MCF 10A (cell line): ENCODE data around the gene ST7. TPM values are rescaled to one million over a fixed set of nuclear protein-coding genes. Genes with fewer than 3 reads are reported as not detected.

Source experiments
- BruUV-seq: library from RNA; stranded (reverse); fragments of 400-500 nt; replicated peaks from 2 replicates; lab custom pipeline; 2021; lab: Mats Ljungman, UMichigan
- CTCF ChIA-PET: fragments of 300-600 bp; sonication (Branson Sonifier 250); formaldehyde crosslinking; extraction: SDS; loops from one replicate; lab custom pipeline; 2021; ENCODE audit warnings: antibody characterized with exemption, inconsistent platforms; lab: Yijun Ruan, JAX
- POLR2A ChIA-PET: fragments of 300-600, 350-650 bp; sonication (Branson Sonifier 250); formaldehyde crosslinking; extraction: SDS; loops from one replicate; lab custom pipeline; 2020; ENCODE audit warnings: antibody characterized with exemption, inconsistent platforms; lab: Yijun Ruan, JAX
- DNase-seq: peaks from one replicate; pipeline ENCODE4 v3.0.0-alpha.2; 2018; ENCODE audit not compliant: unreplicated experiment
- H3K27ac Mint-ChIP-seq: one replicate; pipeline ENCODE4 v1.8.0; 2022; ENCODE audit warnings: mild to moderate bottlenecking, low read depth, mixed read lengths; ENCODE audit not compliant: unreplicated experiment
- H3K27me3 Mint-ChIP-seq: one replicate; pipeline ENCODE4 v1.8.0; 2022; ENCODE audit warnings: mixed read lengths; ENCODE audit not compliant: insufficient read depth, unreplicated experiment
- H3K36me3 Mint-ChIP-seq: one replicate; pipeline ENCODE4 v1.8.0; 2022; ENCODE audit warnings: mild to moderate bottlenecking, moderate library complexity, mixed read lengths; ENCODE audit not compliant: insufficient read depth, unreplicated experiment
- H3K4me1 Mint-ChIP-seq: one replicate; pipeline ENCODE4 v1.8.0; 2022; ENCODE audit warnings: mixed read lengths; ENCODE audit not compliant: insufficient read depth, unreplicated experiment
- H3K4me3 Mint-ChIP-seq: one replicate; pipeline ENCODE4 v1.8.0; 2022; ENCODE audit warnings: mild to moderate bottlenecking, moderate library complexity, mixed read lengths; ENCODE audit not compliant: unreplicated experiment
- H3K9me3 Mint-ChIP-seq: one replicate; pipeline ENCODE4 v1.8.0; 2022; ENCODE audit warnings: mixed read lengths; ENCODE audit not compliant: unreplicated experiment
- CTCF ChIP-seq: fragments of 200-600 bp; IDR thresholded peaks from one replicate; pipeline ENCODE4 v1.8.0; 2022; ENCODE audit warnings: antibody characterized with exemption, mild to moderate bottlenecking; ENCODE audit not compliant: unreplicated experiment
- intact Hi-C: fragments of 100-400 bp; cut with micrococcal nuclease; formaldehyde crosslinking; loops from 2 replicates; pipeline ENCODE4 v1.14.1; 2022
- total RNA-seq: library from RNA; stranded (reverse); gene quantifications from 2 replicates; pipeline ENCODE4 v1.2.3, GENCODE V29; 2022

The ST7 gene
- total RNA-seq, 1 experiment from 2014 or later = 18.5 TPM

DNA sequence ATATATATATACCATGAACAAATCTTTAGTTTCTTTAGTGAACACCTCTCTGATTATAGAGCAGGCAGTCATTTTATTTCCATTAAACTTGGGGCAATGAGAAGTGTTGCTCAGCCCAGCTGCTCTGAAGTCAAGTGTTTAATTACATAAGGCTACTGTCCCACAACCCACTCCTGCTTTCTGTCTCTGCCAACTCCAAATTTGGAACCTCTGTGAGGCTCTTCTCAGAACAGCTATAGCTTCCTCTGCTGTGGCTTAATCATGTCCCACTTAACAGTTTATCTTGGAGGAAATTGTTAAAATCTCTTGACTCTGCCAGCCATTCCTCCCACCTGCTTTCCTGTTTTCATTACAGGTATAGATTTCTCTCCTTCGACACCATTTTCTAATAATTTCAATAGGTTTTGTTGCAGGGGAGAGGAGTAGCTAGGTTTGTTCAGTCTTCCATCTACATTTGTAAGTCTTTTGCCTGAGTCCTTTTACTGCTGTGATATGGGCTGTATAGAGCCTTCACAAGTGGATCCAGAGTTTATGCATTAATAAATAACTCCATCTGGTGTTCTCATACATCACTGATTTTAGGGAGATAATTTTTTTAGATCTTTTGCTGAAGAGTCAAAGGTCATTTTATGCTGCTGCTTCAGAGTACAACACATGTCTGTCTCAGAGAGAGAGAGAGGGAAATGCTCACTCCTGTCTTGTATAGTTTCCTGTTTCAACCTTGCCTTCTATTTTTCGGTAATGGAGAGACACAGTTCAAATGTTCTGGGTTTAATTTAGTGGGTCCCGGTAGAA, 199.1 kb downstream of the ST7 start:
- no peaks in the 10 kb centered on the region for H3K27me3 Mint-ChIP-seq
- BruUV-seq = no TSS peak
- H3K4me1 Mint-ChIP-seq = no peaks in the 10 kb centered on the region
- no peak overlapping the region for H3K4me3 Mint-ChIP-seq
- H3K27ac Mint-ChIP-seq = no peak overlapping the region
- ChIA-PET CTCF (interaction anchor here (1.2 to 1.5 kb wide), 2 partner anchors 20 to 26 kb away, joined by 3 read pairs; no protein-coding TSS in a partner anchor), POLR2A (no interaction called here)
- TF ChIP-seq CTCF = no peak
- DNase-seq = no peak
- H3K36me3 Mint-ChIP-seq = no peaks in the 10 kb centered on the region
- intact Hi-C loops = no loop called here
- no peaks in the 10 kb centered on the region for H3K9me3 Mint-ChIP-seq

DNA sequence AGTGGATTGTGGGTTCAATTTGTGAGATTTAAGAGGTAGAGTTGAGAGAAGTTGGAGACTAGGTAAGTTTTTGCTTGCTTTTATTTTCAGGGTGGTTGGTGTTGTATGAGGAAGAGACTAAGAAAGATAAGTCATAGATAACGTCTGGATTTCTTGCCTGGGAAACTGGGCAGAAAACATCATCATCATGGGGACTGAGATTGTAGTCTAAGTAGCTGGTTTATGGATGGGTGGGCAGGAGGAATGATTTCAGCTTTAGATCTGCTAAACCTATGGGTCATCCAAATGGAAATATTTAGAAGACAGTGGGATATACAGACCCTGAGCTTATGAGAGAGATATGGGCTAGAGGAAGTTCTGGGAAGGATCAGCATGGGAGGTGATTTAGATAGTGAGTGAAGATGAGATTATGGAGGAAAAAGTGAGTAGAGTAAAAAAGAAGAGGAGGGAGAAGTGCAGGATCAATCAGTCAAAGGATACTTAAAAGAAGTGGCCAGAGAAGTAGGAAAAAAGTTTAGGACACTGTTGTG, 199.8 kb downstream of the ST7 start:
- CTCF ChIA-PET = interaction anchor here (1.5 kb wide), 1 partner anchor 27 kb away, joined by 3 read pairs; no protein-coding TSS in a partner anchor

GRCh38 chr7:117154721-117155120, 201.4 kb downstream of the ST7 start:
- DNase-seq = no peak
- Mint-ChIP-seq H3K4me3 (no peak overlapping the region), H3K4me1 (no peaks in the 10 kb centered on the region), H3K36me3 (no peaks in the 10 kb centered on the region), H3K9me3 (no peaks in the 10 kb centered on the region), H3K27ac (no peak overlapping the region), H3K27me3 (no peaks in the 10 kb centered on the region)
- intact Hi-C loops = no loop called here
- no TSS peak for BruUV-seq
- CTCF ChIA-PET = no interaction called here
- TF ChIP-seq CTCF = no peak
- POLR2A ChIA-PET = no interaction called here

More for the DNA sequence above, 199.8 kb downstream of the ST7 start:
- Mint-ChIP-seq H3K36me3 (no peaks in the 10 kb centered on the region), H3K4me3 (no peak overlapping the region), H3K27me3 (no peaks in the 10 kb centered on the region), H3K27ac (no peak overlapping the region), H3K9me3 (no peaks in the 10 kb centered on the region), H3K4me1 (no peaks in the 10 kb centered on the region)
- no peak for DNase-seq
- BruUV-seq = no TSS peak
- TF ChIP-seq CTCF = no peak
- POLR2A ChIA-PET = no interaction called here
- intact Hi-C loops = no loop called here

DNA sequence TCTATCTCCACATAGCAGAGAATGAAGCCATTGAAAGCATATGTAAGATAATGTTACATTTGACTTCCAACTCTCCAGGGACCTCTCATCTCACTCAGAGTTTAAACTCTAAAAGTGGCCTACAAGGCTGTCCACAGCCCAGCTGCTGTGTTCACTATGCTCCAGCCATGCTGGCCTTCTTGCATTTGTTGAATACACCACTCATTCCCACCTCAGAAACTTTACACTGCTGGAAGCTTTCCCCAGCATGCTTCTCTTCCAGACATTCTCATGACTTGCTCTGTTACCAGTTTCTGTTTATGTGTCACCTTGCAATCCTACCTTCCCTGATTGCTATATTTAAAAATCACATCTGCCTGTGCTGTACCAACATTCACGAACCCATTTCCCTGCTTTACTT, 202.4 kb downstream of the ST7 start:
- no peak overlapping the region for H3K4me3 Mint-ChIP-seq
- no TSS peak for BruUV-seq
- ChIA-PET POLR2A (no interaction called here), CTCF (interaction anchor here (0.6 to 1.4 kb wide), 3 partner anchors 138 to 1005 kb away, joined by 4 to 5 read pairs (median 4); no protein-coding TSS in a partner anchor)
- intact Hi-C loops = no loop called here
- DNase-seq = no peak
- no peak for TF ChIP-seq CTCF
- no peaks in the 10 kb centered on the region for H3K36me3 Mint-ChIP-seq
- no peaks in the 10 kb centered on the region for H3K4me1 Mint-ChIP-seq
- no peaks in the 10 kb centered on the region for H3K27me3 Mint-ChIP-seq
- H3K27ac Mint-ChIP-seq = no peak overlapping the region
- H3K9me3 Mint-ChIP-seq = no peaks in the 10 kb centered on the region
